HEK293 (cell line): ENCODE measurements around the gene PIK3C2B.
A peak's percentile ranks its signal among the peaks of the same experiment; 100 is the strongest.
"Not testable (repeated sequence)": the region's sequence is repeated elsewhere in the genome, so short reads cannot be mapped to it uniquely, and the experiment has no call there.

ENCODE experiments used
- CTCF ChIA-PET: fragments of 350-600 bp; formaldehyde crosslinking; extraction: SDS; loops from one replicate; lab custom pipeline; 2021; ENCODE audit warnings: antibody characterized with exemption; lab: Yijun Ruan, JAX
- POLR2A ChIA-PET: fragments of 300-600 bp; formaldehyde crosslinking; extraction: SDS; loops from one replicate; lab custom pipeline; 2020; ENCODE audit warnings: antibody characterized with exemption, inconsistent platforms; lab: Yijun Ruan, JAX
- H3K27ac ChIP-seq: fragments of 200-500 bp; sonication (Bioruptor generic); 2 replicates; pipeline ENCODE4 v1.5.1; 2014; ENCODE audit warnings: low read depth, low read length, control low read depth, inconsistent platforms; ENCODE audit errors: extremely low read depth
- H3K36me3 ChIP-seq, 2 experiments: fragments of 200-500 bp in 1 of 2; sonication (Bioruptor generic) in 1 of 2; 1 replicate in 1 of 2; 2 replicates in 1 of 2; pipeline ENCODE4 v1.5.1; 2014 to 2017; ENCODE audit warnings: inconsistent platforms in 2 of 2, low read length in 2 of 2; ENCODE audit not compliant: control insufficient read depth in 2 of 2, insufficient read depth in 1 of 2
- H3K4me1 ChIP-seq: fragments of 200-500 bp; sonication (Bioruptor generic); 2 replicates; pipeline ENCODE4 v1.5.1; 2014; ENCODE audit warnings: mild to moderate bottlenecking, low read length, inconsistent platforms; ENCODE audit not compliant: control insufficient read depth, insufficient read depth
- H3K4me3 ChIP-seq: 2 replicates; pipeline ENCODE4 v1.5.1; 2011; ENCODE audit warnings: low read depth, mild to moderate bottlenecking, control low read depth, low read length, moderate library complexity
- H3K9me3 ChIP-seq: fragments of 200-500 bp; sonication (Bioruptor generic); 2 replicates; pipeline ENCODE4 v1.5.1; 2014; ENCODE audit warnings: low read depth, low read length, inconsistent platforms; ENCODE audit not compliant: control insufficient read depth, insufficient read depth
- BCL11B ChIP-seq: fragments of 450-650 bp; formaldehyde crosslinking; IDR thresholded peaks from 2 replicates; pipeline ENCODE4 v1.5.1; 2016; ENCODE audit warnings: low read depth, missing biosample characterization, missing genetic modification characterization
- KLF16 ChIP-seq: fragments of 450-650 bp; formaldehyde crosslinking; IDR thresholded peaks from 2 replicates; pipeline ENCODE4 v1.5.1; 2017; ENCODE audit warnings: missing biosample characterization, missing genetic modification characterization
- SP7 ChIP-seq: fragments of 450-650 bp; formaldehyde crosslinking; IDR thresholded peaks from 2 replicates; pipeline ENCODE4 v1.5.1; 2016; ENCODE audit warnings: missing biosample characterization, missing genetic modification characterization
- ZNF133 ChIP-seq: fragments of 450-650 bp; formaldehyde crosslinking; IDR thresholded peaks from 2 replicates; pipeline ENCODE4 v1.5.1; 2016; ENCODE audit warnings: missing biosample characterization, missing genetic modification characterization
- ZNF24 ChIP-seq: fragments of 450-650 bp; formaldehyde crosslinking; IDR thresholded peaks from 2 replicates; pipeline ENCODE4 v1.5.1; 2016; ENCODE audit warnings: missing biosample characterization, missing genetic modification characterization
- ZNF324 ChIP-seq: fragments of 450-650 bp; formaldehyde crosslinking; IDR thresholded peaks from 2 replicates; pipeline ENCODE4 v1.5.1; 2016; ENCODE audit warnings: missing biosample characterization, missing genetic modification characterization
- ZNF366 ChIP-seq: fragments of 450-650 bp; formaldehyde crosslinking; conservative IDR thresholded peaks from 2 replicates; pipeline ENCODE4 v1.5.1; 2016; ENCODE audit warnings: missing biosample characterization, missing genetic modification characterization
- ZNF391 ChIP-seq: fragments of 450-650 bp; formaldehyde crosslinking; IDR thresholded peaks from 2 replicates; pipeline ENCODE4 v1.5.1; 2016; ENCODE audit warnings: low read depth, missing biosample characterization, missing genetic modification characterization, borderline replicate concordance
- ZNF76 ChIP-seq: fragments of 450-650 bp; formaldehyde crosslinking; IDR thresholded peaks from 2 replicates; pipeline ENCODE4; 2016; ENCODE audit warnings: low read depth, missing biosample characterization, missing genetic modification characterization, borderline replicate concordance
- ZNF791 ChIP-seq: fragments of 450-650 bp; formaldehyde crosslinking; IDR thresholded peaks from 2 replicates; pipeline ENCODE4 v1.5.1; 2016; ENCODE audit warnings: missing biosample characterization, missing genetic modification characterization
- TF ChIP-seq, protein P1 (sequence below): fragments of 450-650 bp; formaldehyde crosslinking; conservative IDR thresholded peaks from 2 replicates; pipeline ENCODE4 v1.5.1; 2016; ENCODE audit warnings: low read depth, missing biosample characterization, missing genetic modification characterization
- TF ChIP-seq, protein P2 (sequence below): fragments of 450-650 bp; formaldehyde crosslinking; IDR thresholded peaks from 2 replicates; pipeline ENCODE4 v1.5.1; 2017; ENCODE audit warnings: missing biosample characterization, missing genetic modification characterization
- TF ChIP-seq, protein P3 (sequence below): fragments of 450-650 bp; formaldehyde crosslinking; IDR thresholded peaks from 2 replicates; pipeline ENCODE4; 2016; ENCODE audit warnings: missing biosample characterization, missing genetic modification characterization
- TF ChIP-seq, protein P4 (sequence below): fragments of 450-650 bp; formaldehyde crosslinking; IDR thresholded peaks from 2 replicates; pipeline ENCODE4 v1.5.1; 2016; ENCODE audit warnings: missing biosample characterization, missing genetic modification characterization
- TF ChIP-seq, protein P5 (sequence below): fragments of 450-650 bp; formaldehyde crosslinking; IDR thresholded peaks from 2 replicates; pipeline ENCODE4 v1.5.1; 2016; ENCODE audit warnings: missing biosample characterization, missing genetic modification characterization
- TF ChIP-seq, protein P6 (sequence below): fragments of 450-650 bp; formaldehyde crosslinking; optimal IDR thresholded peaks from 2 replicates; pipeline ENCODE3; 2016; ENCODE audit warnings: missing biosample characterization, mild to moderate bottlenecking, missing genetic modification characterization

The PIK3C2B gene

DNA sequence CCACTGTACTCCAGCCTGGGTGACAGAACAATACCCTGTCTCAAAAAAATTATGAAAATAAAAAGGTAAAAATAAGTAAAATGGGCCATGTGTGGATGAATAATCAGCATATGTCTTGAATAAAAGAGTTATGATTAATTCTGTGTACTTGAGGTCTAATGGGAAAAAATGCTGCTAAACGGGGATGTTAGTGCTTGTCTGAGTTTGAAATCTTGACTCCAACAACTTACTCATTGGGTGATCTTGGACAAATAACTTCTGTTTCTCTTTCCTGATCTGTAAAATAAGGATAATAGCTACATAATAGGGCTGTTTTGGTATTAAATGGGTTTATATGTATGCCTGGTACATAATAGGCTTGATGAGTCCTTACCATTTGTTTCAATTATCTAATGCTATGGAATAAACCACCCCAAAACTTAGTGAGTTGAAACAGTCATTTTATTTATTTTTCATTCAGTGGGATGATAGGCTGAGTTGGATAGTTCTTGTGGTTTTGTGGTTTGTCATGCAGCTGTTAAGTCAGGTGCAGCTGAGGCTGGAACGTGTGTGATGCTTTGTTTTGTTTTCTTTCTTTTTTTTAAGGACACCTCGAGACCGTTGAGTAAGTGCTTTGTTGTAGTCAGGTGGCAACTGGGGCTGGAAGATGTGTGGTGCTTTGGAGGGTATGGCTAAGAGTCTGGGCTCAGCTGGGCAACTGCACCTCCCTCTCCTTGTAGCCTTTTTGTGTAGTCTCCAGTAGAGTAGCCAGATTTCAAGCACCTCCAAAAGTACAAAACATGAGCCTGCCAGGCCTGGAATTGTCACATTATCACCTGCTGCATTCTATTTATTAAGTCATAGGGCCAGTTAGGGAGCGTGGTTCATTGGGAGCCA lies 26.5 kb upstream of the PIK3C2B start (continued):
- TF ChIP-seq, protein P1, sequence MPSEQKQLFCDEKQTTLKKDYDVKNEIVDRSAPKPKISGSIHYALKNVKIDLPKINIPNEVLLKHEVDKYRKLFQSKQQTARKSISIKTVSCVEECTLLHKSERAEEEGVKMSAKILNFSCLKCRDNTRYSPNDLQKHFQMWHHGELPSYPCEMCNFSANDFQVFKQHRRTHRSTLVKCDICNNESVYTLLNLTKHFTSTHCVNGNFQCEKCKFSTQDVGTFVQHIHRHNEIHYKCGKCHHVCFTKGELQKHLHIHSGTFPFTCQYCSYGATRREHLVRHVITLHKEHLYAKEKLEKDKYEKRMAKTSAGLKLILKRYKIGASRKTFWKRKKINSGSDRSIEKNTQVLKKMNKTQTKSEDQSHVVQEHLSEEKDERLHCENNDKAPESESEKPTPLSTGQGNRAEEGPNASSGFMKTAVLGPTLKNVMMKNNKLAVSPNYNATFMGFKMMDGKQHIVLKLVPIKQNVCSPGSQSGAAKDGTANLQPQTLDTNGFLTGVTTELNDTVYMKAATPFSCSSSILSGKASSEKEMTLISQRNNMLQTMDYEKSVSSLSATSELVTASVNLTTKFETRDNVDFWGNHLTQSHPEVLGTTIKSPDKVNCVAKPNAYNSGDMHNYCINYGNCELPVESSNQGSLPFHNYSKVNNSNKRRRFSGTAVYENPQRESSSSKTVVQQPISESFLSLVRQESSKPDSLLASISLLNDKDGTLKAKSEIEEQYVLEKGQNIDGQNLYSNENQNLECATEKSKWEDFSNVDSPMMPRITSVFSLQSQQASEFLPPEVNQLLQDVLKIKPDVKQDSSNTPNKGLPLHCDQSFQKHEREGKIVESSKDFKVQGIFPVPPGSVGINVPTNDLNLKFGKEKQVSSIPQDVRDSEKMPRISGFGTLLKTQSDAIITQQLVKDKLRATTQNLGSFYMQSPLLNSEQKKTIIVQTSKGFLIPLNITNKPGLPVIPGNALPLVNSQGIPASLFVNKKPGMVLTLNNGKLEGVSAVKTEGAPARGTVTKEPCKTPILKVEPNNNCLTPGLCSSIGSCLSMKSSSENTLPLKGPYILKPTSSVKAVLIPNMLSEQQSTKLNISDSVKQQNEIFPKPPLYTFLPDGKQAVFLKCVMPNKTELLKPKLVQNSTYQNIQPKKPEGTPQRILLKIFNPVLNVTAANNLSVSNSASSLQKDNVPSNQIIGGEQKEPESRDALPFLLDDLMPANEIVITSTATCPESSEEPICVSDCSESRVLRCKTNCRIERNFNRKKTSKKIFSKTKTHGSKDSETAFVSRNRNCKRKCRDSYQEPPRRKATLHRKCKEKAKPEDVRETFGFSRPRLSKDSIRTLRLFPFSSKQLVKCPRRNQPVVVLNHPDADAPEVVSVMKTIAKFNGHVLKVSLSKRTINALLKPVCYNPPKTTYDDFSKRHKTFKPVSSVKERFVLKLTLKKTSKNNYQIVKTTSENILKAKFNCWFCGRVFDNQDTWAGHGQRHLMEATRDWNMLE (tag by site-specific recombination), result no peak
- TF ChIP-seq ZNF391 (tag by site-specific recombination) (no peak), SP7 (peak; percentile 55; the same call in 1 of the 2 replicates), BCL11B (tag by site-specific recombination) (no peak), ZNF76 (tag by site-specific recombination) (no peak), ZNF791 (tag by site-specific recombination) (no peak), ZNF133 (tag by site-specific recombination) (no peak)
- TF ChIP-seq, protein P2, sequence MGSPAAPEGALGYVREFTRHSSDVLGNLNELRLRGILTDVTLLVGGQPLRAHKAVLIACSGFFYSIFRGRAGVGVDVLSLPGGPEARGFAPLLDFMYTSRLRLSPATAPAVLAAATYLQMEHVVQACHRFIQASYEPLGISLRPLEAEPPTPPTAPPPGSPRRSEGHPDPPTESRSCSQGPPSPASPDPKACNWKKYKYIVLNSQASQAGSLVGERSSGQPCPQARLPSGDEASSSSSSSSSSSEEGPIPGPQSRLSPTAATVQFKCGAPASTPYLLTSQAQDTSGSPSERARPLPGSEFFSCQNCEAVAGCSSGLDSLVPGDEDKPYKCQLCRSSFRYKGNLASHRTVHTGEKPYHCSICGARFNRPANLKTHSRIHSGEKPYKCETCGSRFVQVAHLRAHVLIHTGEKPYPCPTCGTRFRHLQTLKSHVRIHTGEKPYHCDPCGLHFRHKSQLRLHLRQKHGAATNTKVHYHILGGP, result 0 out of 2 replicates have a peak, but pooled peaks have one; percentile 2
- TF ChIP-seq, all 188 proteins: peak for 19

DNA sequence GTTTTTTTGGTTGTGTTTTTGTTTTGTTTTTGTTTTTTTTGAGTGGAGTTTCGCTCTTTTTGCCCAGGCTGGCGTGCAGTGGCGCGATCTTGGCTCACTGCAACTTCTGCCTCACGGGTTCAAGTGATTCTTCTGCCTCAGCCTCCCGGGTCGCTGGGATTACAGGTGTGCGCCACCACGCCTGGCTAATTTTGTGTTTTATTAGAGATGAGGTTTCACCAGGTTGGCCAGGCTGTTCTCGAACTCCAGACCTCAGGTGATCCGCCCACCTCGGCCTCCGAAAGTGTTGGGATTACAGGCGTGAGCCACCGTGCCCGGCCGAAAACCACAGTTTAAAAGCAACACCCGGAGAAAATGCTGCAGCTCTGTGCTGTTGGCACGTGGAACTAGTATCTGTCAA lies 22.8 kb upstream of the PIK3C2B start:
- not testable (repeated sequence) for H3K9me3 ChIP-seq, H3K27ac ChIP-seq, H3K4me3 ChIP-seq, H3K4me1 ChIP-seq
- ChIA-PET POLR2A (interaction anchor here (3.9 kb wide), 1 partner anchor 11 kb away, joined by 64 read pairs; no protein-coding TSS in a partner anchor), CTCF (interaction anchor here (0.6 to 3.6 kb wide), 3 partner anchors 156 to 388 kb away, joined by 3 to 15 read pairs (median 3); no protein-coding TSS in a partner anchor)
- peaks cover 4 to 28% of the 10 kb centered on the region in 2 experiments; a peak in 2 of 3 replicates for H3K36me3 ChIP-seq

DNA sequence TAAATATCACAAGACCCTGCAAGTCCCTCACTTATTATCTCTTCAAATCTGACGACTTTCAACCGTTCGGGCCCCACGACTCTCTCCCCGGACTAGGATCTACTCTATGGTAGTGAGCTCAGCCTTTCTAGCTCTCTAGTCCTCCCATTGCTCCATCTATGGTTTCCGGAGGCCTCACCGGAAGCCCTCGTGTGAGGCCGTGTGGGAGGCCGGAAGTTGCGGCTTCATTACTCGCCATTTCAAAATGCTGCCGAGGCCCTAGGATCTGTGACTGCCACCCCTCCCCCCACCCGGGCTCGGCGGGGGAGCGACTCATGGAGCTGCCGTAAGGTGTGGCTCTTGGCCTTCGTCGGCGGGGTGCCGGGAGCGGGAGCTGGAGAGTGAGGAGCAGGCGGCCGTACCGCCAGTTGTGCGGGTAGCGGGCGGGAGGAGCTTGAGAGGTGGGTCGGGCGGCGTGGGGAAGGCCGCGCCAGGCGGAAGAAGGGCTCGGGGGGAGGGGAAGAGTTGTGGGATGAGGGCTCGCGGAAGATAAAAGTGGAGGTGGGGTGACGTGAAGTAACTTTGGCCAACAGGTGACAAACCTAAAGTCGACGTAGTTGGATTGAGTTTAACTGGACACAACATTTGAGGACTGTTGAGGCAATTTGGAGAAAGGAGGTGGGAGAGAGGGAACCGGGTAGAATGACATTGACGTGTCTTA lies 21.7 kb upstream of the PIK3C2B start, which contains the start of gene MDM4:
MDM4 (plus strand) TSS at position 227 of the 700 bp plus-strand sequence. CDS start 9,113 bp downstream, outside the sequence.
- Histone ChIP-seq H3K36me3 (peaks cover 4 to 26% of the 10 kb centered on the region in 2 experiments; a peak in 2 of 3 replicates), H3K9me3 (no peaks in the 10 kb centered on the region), H3K27ac (peak within 1 kb of the TSS; percentile 85), H3K4me3 (peak within 1 kb of the TSS; percentile 99), H3K4me1 (no peaks in the 10 kb centered on the region)
- ChIA-PET CTCF (interaction anchor here (0.6 to 3.6 kb wide), 7 partner anchors 9 to 291 kb away, joined by 3 to 16 read pairs (median 6); no protein-coding TSS in a partner anchor), POLR2A (interaction anchor here (0.5 to 3.9 kb wide), 15 partner anchors 9 to 657 kb away, joined by 3 to 64 read pairs (median 3); partner anchors contain the start of gene ETNK2)
- TF ChIP-seq, protein P3, sequence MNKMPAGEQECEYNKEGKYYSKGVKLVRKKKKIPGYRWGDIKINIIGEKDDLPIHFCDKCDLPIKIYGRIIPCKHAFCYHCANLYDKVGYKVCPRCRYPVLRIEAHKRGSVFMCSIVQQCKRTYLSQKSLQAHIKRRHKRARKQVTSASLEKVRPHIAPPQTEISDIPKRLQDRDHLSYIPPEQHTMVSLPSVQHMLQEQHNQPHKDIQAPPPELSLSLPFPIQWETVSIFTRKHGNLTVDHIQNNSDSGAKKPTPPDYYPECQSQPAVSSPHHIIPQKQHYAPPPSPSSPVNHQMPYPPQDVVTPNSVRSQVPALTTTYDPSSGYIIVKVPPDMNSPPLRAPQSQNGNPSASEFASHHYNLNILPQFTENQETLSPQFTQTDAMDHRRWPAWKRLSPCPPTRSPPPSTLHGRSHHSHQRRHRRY, result peak; percentile 78; the same call in 1 of the 2 replicates
- TF ChIP-seq, protein P4, sequence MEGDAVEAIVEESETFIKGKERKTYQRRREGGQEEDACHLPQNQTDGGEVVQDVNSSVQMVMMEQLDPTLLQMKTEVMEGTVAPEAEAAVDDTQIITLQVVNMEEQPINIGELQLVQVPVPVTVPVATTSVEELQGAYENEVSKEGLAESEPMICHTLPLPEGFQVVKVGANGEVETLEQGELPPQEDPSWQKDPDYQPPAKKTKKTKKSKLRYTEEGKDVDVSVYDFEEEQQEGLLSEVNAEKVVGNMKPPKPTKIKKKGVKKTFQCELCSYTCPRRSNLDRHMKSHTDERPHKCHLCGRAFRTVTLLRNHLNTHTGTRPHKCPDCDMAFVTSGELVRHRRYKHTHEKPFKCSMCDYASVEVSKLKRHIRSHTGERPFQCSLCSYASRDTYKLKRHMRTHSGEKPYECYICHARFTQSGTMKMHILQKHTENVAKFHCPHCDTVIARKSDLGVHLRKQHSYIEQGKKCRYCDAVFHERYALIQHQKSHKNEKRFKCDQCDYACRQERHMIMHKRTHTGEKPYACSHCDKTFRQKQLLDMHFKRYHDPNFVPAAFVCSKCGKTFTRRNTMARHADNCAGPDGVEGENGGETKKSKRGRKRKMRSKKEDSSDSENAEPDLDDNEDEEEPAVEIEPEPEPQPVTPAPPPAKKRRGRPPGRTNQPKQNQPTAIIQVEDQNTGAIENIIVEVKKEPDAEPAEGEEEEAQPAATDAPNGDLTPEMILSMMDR (tag by site-specific recombination), result peak; percentile 66
- TF ChIP-seq ZNF391 (tag by site-specific recombination) (peak; percentile 80; the same call in 1 of the 2 replicates), ZNF24 (tag by site-specific recombination) (peak; percentile 89), KLF16 (peak; percentile 96), ZNF366 (peak; percentile 90), ZNF324 (tag by site-specific recombination) (peak; percentile 94; the same call in 1 of the 2 replicates)
- TF ChIP-seq, protein P5, sequence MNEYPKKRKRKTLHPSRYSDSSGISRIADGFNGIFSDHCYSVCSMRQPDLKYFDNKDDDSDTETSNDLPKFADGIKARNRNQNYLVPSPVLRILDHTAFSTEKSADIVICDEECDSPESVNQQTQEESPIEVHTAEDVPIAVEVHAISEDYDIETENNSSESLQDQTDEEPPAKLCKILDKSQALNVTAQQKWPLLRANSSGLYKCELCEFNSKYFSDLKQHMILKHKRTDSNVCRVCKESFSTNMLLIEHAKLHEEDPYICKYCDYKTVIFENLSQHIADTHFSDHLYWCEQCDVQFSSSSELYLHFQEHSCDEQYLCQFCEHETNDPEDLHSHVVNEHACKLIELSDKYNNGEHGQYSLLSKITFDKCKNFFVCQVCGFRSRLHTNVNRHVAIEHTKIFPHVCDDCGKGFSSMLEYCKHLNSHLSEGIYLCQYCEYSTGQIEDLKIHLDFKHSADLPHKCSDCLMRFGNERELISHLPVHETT, result peak; percentile 78
- TF ChIP-seq, protein P6, sequence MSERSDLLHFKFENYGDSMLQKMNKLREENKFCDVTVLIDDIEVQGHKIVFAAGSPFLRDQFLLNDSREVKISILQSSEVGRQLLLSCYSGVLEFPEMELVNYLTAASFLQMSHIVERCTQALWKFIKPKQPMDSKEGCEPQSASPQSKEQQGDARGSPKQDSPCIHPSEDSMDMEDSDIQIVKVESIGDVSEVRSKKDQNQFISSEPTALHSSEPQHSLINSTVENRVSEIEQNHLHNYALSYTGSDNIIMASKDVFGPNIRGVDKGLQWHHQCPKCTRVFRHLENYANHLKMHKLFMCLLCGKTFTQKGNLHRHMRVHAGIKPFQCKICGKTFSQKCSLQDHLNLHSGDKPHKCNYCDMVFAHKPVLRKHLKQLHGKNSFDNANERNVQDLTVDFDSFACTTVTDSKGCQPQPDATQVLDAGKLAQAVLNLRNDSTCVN (tag by site-specific recombination), result peak; percentile 56
